Left cardiac atrium (tissue), 4 donors: ENCODE data around the gene ANKFY1. TPM values are rescaled to one million over a fixed set of nuclear protein-coding genes. Genes with fewer than 3 reads are reported as not detected.
A peak's percentile ranks its signal among the peaks of the same experiment; 100 is the strongest.
"Not testable (repeated sequence)": the region's sequence is repeated elsewhere in the genome, so short reads cannot be mapped to it uniquely, and the experiment has no call there.

Source experiments
- ATAC-seq, 2 donors: fragments of 200-7000 bp; cut with Tn5 transposase; one replicate each; pipeline ENCODE4 v1.9.1; 2020; ENCODE audit warnings: mild to moderate bottlenecking in 2 of 2, moderate library complexity in 2 of 2
- DNase-seq: peaks from one replicate; pipeline ENCODE4 v3.0.0-alpha.2; 2020
- intact Hi-C, 2 donors: fragments of 100-400 bp; cut with DNase I; formaldehyde crosslinking; loops; one replicate each; pipeline versions ENCODE4 v1.14.1 to v1.15.1; 2022 to 2023
- total RNA-seq, 2 donors: library from RNA; stranded (reverse); fragmentation: NEBNext Ultra II Directional; extraction: Animal tissue kit (Norgen Biotek cat#: 25700); gene quantifications; one replicate each; pipeline ENCODE4 v1.2.1, GENCODE V29; 2021
- donor health status: DM: no; HTN: yes; CAD: no.
- donor health status: DM: no; HTN: yes; CAD: no; lungs with severe emphysema.
- donor health status: DM: yes; HTN: yes; CAD: no.
- donor health status: Dilated cardiomyopathy.

Gene ANKFY1
- total RNA-seq, 2 donors from 2014 or later, result 23.2 to 24.0 TPM

- intact Hi-C loops, ATAC-seq, DNase-seq: not testable (repeated sequence)
These were observed 73.0 kb downstream of the ANKFY1 start for GRCh38 chr17:4190791-4191190.

GRCh38 chr17:4189280-4189679 lies 74.5 kb downstream of the ANKFY1 start:
- DNase-seq, result no peak
- intact Hi-C loops, result no loop called here
- ATAC-seq, result no peak

GRCh38 chr17:4188076-4188475 lies 75.7 kb downstream of the ANKFY1 start:
- ATAC-seq (no peak), DNase-seq (no peak)
- intact Hi-C loops, result no loop called here

- intact Hi-C loops, result no loop called here
- DNase-seq (no peak), ATAC-seq (peak; percentile 61 to 64)
These were observed 76.7 kb downstream of the ANKFY1 start for GRCh38 chr17:4187076-4187475.

GRCh38 chr17:4186357-4186881 lies 77.4 kb downstream of the ANKFY1 start:
- ATAC-seq, result peak; percentile 84 to 94
- DNase-seq, result peak; percentile 55
- intact Hi-C loops, result no loop called here

- DNase-seq (no peak), ATAC-seq (no peak)
- intact Hi-C loops, result no loop called here
These were observed 78.1 kb downstream of the ANKFY1 start for GRCh38 chr17:4185656-4186055.

GRCh38 chr17:4184811-4185210 lies 79.0 kb downstream of the ANKFY1 start:
- intact Hi-C loops, result no loop called here
- no peak for DNase-seq
- no peak for ATAC-seq

- intact Hi-C loops, result no loop called here
- no peak for ATAC-seq
- no peak for DNase-seq
These were observed 81.7 kb downstream of the ANKFY1 start for GRCh38 chr17:4182043-4182442.

GRCh38 chr17:4180791-4181190 lies 83.0 kb downstream of the ANKFY1 start:
- DNase-seq, result no peak
- intact Hi-C loops, result no loop called here

GRCh38 chr17:4179071-4179470 lies 84.7 kb downstream of the ANKFY1 start:
- intact Hi-C loops, result no loop called here
- DNase-seq (no peak), ATAC-seq (no peak)

More at GRCh38 chr17:4180791-4181190, 83.0 kb downstream of the ANKFY1 start:
- ATAC-seq, result peak; percentile 56 to 80

- intact Hi-C loops, result no loop called here
- DNase-seq, result no peak
- ATAC-seq, result no peak
These were observed 85.1 kb downstream of the ANKFY1 start for GRCh38 chr17:4178651-4179050.

- DNase-seq, result no peak
- intact Hi-C loops, result no loop called here
- ATAC-seq, result no peak
These were observed 86.0 kb downstream of the ANKFY1 start for GRCh38 chr17:4177806-4178205.

GRCh38 chr17:4176808-4177472 lies 86.8 kb downstream of the ANKFY1 start:
- ATAC-seq (no peak), DNase-seq (no peak)

GRCh38 chr17:4175921-4176807 lies 87.6 kb downstream of the ANKFY1 start:
- DNase-seq (no peak), ATAC-seq (no peak)
- intact Hi-C loops, result no loop called here

More at GRCh38 chr17:4176808-4177472, 86.8 kb downstream of the ANKFY1 start:
- intact Hi-C loops, result no loop called here

- ATAC-seq (no peak), DNase-seq (no peak)
- intact Hi-C loops, result no loop called here
These were observed 89.2 kb downstream of the ANKFY1 start for GRCh38 chr17:4174556-4174955.

GRCh38 chr17:4173781-4174180 lies 90.0 kb downstream of the ANKFY1 start:
- DNase-seq (no peak), ATAC-seq (no peak)
- intact Hi-C loops, result no loop called here

GRCh38 chr17:4172356-4172755 lies 91.4 kb downstream of the ANKFY1 start:
- ATAC-seq (no peak), DNase-seq (no peak)
- intact Hi-C loops, result no loop called here

GRCh38 chr17:4170639-4171280 lies 93.0 kb downstream of the ANKFY1 start:
- DNase-seq (no peak), ATAC-seq (no peak)
- intact Hi-C loops, result no loop called here

GRCh38 chr17:4167786-4168185 lies 96.0 kb downstream of the ANKFY1 start:
- intact Hi-C loops, result no loop called here

GRCh38 chr17:4166419-4166818 lies 97.4 kb downstream of the ANKFY1 start:
- ATAC-seq (no peak), DNase-seq (no peak)
- intact Hi-C loops, result no loop called here

More at GRCh38 chr17:4167786-4168185, 96.0 kb downstream of the ANKFY1 start:
- no peak for DNase-seq
- ATAC-seq, result no peak
